Lower leg skin (tissue), 4 donors: ENCODE results near the gene PRSS36. TPM values are rescaled to one million over a fixed set of nuclear protein-coding genes. Genes with fewer than 3 reads are reported as not detected.

Source experiments
- DNase-seq, 2 donors: peaks; one replicate each; pipeline ENCODE4 v3.0.0-alpha.2; 2019; ENCODE audit warnings: low spot score in 2 of 2
- H3K4me3 ChIP-seq: fragments of 200-600 bp; sonication (generic); 2 replicates; pipeline ENCODE4 v1.5.1; 2017; ENCODE audit warnings: mild to moderate bottlenecking, low read depth; ENCODE audit not compliant: poor library complexity, severe bottlenecking
- POLR2A ChIP-seq, 2 donors: fragments of 450-650 bp; IDR thresholded peaks; one replicate each; pipeline ENCODE4 v1.6.1; 2016 to 2017; ENCODE audit warnings: antibody characterized with exemption in 2 of 2, mild to moderate bottlenecking in 1 of 2, moderate library complexity in 1 of 2
- whole genome bisulfite sequencing, 2 donors: methylation state at CpG; one replicate each; pipeline ENCODE4 v1.1.5; 2018; 5-methylcytosine and 5-hydroxymethylcytosine counted together
- intact Hi-C: fragments of 100-400 bp; cut with DNase I; formaldehyde crosslinking; loops from one replicate; pipeline ENCODE4 v1.15.0; 2023; ENCODE audit warnings: low total_unique reads
- total RNA-seq, 4 donors: library from RNA; depleted of rRNA; stranded (reverse); fragments of >200 nt; gene quantifications; one replicate each; pipeline ENCODE4 v1.1.0, GENCODE V29; 2016
- TF ChIP-seq, protein P1 (sequence below), 3 donors: fragments of 450-650 bp; IDR thresholded peaks; one replicate each; pipeline ENCODE4 v1.5.1; 2016; ENCODE audit warnings: antibody characterized with exemption in 3 of 3, mild to moderate bottlenecking in 3 of 3, moderate library complexity in 2 of 3

PRSS36 gene
- total RNA-seq, 4 donors from 2014 or later = 2.3 to 10.5 (median 3.3) TPM

DNA sequence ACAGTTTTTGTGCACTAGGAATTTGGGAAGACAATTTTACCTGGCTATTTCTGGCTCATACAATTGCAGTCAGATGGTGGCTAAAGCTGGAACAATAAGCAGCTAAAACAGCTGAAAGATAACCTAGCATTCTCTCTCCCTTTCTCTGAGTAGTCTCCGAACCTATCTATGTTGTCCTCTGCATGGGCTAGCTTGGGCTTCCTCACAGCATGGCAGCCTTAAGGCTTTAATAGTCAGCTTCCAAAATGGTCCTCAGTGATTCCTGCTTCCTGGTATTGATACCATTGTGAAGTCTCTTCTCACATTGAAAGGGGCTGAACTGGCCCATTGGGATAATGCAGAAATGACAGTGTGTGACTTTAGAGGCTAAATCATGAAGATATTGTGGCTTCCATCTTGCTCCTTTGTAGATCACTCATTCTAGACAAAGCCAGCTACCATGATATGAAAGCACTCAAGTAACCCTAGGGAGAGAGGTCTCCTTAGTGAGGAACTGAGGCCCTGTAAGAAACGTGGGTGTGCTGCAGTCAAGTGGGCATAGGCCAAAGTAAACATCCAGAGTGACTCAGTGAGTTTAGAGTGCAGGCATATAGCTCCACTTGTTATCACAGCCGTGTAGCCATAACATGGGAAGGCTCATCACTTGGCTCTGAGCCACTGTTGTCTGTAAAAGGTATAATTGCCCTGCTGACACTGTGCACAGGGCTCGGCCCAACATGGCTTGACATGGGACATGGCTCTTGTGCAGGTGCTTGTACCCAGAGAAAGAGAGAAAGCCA, 49.8 kb downstream of the PRSS36 start:
- TF ChIP-seq, protein P1, sequence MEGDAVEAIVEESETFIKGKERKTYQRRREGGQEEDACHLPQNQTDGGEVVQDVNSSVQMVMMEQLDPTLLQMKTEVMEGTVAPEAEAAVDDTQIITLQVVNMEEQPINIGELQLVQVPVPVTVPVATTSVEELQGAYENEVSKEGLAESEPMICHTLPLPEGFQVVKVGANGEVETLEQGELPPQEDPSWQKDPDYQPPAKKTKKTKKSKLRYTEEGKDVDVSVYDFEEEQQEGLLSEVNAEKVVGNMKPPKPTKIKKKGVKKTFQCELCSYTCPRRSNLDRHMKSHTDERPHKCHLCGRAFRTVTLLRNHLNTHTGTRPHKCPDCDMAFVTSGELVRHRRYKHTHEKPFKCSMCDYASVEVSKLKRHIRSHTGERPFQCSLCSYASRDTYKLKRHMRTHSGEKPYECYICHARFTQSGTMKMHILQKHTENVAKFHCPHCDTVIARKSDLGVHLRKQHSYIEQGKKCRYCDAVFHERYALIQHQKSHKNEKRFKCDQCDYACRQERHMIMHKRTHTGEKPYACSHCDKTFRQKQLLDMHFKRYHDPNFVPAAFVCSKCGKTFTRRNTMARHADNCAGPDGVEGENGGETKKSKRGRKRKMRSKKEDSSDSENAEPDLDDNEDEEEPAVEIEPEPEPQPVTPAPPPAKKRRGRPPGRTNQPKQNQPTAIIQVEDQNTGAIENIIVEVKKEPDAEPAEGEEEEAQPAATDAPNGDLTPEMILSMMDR (IDR thresholded peaks at IDR 0.05) = no peak
- no peak for TF ChIP-seq POLR2A (IDR thresholded peaks at IDR 0.05)
- intact Hi-C loops = no loop called here
- 70 to 76% methylated on average over 4 of the region's 4 CpGs for WGBS, 2 donors
- DNase-seq = no peak
- H3K4me3 ChIP-seq = no peak overlapping the region

DNA sequence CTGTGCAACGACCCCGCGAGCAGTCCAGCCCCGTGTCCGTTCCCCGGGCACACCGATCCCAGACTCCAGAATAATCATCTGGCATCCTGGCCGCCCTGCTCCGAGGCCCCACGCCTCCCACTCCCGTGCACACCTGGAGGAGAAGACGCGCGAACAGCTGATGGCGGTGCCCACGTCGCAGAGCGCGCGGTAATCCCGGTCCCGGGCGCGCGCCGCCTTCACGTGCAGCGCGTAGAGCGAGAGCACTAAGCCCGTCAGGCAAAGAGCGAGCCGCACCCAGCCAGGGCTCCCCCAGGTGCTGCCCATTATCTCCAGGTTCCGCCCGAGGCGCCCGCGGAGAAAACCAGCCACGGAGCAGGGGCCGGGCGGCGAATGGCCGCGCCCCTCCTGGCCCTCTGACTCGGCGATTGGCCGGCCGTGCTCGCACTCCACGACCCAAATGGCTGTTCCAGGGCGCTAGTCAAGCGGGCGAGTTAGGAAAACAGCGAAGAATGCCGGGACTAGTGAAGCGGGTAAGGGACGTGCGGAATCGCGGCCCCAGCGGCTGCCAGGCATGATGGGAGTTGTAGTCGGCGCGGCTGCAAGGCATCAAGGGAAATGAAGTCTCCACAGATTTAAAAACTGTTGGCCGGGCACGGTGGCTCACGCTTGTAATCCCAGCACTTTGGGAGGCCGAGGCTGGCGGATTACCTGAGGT, 55.3 kb downstream of the PRSS36 start, which contains the start of gene VKORC1:
TSS of gene VKORC1 (minus strand) at position 374 of the 697 bp plus-strand sequence. CDS start at position 306, 68 bp downstream.
- DNase-seq = peak; percentile 95 to 98
- intact Hi-C loops = loop anchor here (5.0 kb wide), 1 partner anchor 107 kb away; the partner anchor contains the start of gene HSD3B7
- TF ChIP-seq, protein P1 (IDR thresholded peaks at IDR 0.05) = no peak
- no peak for TF ChIP-seq POLR2A (IDR thresholded peaks at IDR 0.05)
- WGBS, 2 donors = 0% methylated on average over 27 to 58 of the region's 69 CpGs
- H3K4me3 ChIP-seq = peak within 1 kb of the TSS; percentile 82

DNA sequence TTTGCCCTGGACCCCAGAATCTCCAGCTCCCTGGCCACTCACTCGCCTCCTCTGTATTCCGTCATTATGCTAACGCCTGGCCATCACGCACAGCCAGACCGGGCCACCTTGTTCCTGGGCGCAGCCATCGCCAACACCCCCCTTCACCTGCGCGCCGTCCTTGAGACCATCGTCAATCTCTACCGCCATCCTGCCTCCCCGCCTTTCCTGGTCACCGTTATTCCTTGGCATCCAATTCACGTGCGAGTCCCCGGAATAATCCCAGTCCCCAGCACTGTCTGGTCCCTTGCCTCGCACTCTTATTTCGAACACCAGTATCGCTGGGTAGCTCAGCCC, 55.8 kb downstream of the PRSS36 start:
- intact Hi-C loops = loop anchor here (5.0 kb wide), 1 partner anchor 107 kb away; the partner anchor contains the start of gene HSD3B7
- WGBS, 2 donors = 0 to 1% methylated on average over 19 to 20 of the region's 20 CpGs
- DNase-seq = no peak

DNA sequence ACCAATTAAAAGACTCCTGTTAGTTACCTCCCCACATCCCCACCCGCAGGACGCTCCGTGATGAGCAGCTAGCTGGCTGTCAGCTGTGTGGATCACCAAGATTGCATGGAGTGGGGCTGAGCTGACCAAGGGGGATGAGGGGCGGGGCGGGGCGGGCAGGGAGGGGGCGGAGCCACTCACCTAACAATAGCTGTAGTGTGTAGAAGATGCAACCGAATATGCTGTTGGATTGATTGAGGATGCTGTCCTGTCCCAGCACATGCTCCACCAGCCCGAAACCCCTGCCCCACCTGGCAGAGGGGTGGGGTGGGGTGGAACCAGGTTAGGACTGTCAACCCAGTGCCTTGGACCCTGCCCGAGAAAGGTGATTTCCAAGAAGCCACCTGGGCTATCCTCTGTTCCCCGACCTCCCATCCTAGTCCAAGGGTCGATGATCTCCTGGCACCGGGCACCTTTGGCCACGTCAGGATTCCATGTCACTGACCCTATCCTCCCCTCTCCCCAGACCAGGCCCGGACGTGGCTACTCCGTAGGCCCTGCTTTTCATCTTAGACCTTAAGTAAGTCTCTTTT, 56.6 kb downstream of the PRSS36 start:
- intact Hi-C loops = loop anchor here (5.0 kb wide), 1 partner anchor 106 kb away; the partner anchor contains the start of gene HSD3B7

More for the DNA sequence above, 55.8 kb downstream of the PRSS36 start:
- peak overlapping the region; percentile 82 for H3K4me3 ChIP-seq
- TF ChIP-seq, protein P1 (IDR thresholded peaks at IDR 0.05) = no peak
- TF ChIP-seq POLR2A (IDR thresholded peaks at IDR 0.05) = no peak

DNA sequence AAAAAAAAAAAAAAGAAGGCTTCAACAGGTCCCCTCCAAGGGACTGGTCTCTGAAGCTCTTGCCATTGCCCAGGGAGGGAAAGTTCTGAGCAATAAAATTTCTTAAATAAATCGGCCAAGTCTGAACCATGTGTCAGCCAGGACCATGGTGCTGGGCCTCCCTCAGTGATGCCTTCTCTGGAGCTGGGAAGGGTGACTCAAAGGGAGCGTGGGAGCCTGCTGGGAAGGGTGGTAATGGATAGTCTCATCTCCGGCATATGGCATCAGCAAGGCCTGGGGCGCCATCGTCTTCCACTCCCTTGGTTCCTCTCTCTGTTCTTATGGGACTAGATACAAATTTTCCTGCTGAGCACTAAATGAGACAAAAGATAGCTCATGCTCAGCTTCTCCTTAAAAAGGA, 57.5 kb downstream of the PRSS36 start:
- H3K4me3 ChIP-seq = no peak overlapping the region
- TF ChIP-seq, protein P1 (IDR thresholded peaks at IDR 0.05) = no peak
- TF ChIP-seq POLR2A (IDR thresholded peaks at IDR 0.05) = no peak
- no peak for DNase-seq
- 88 to 90% methylated on average over 5 of the region's 5 CpGs for WGBS, 2 donors
- intact Hi-C loops = loop anchor here (5.0 kb wide), 1 partner anchor 105 kb away; the partner anchor contains the start of gene HSD3B7

More for the DNA sequence above, 56.6 kb downstream of the PRSS36 start:
- peak overlapping the region; percentile 11 for H3K4me3 ChIP-seq
- DNase-seq = no peak
- no peak for TF ChIP-seq POLR2A (IDR thresholded peaks at IDR 0.05)
- TF ChIP-seq, protein P1 (IDR thresholded peaks at IDR 0.05) = no peak
- 41 to 52% methylated on average over 15 to 16 of the region's 17 CpGs for WGBS, 2 donors
